Uterus (tissue), 2 donors: ENCODE results near the gene CHAF1B.

Source experiments
- POLR2A ChIP-seq, 2 donors: fragments of 450-650 bp; IDR thresholded peaks; one replicate each; pipeline ENCODE4 v1.6.1; 2016; ENCODE audit warnings: antibody characterized with exemption in 2 of 2, mild to moderate bottlenecking in 1 of 2, moderate library complexity in 1 of 2
- TF ChIP-seq, protein P1 (sequence below), 4 experiments: fragments of 200-600 bp in 2 of 4; fragments of 450-650 bp in 2 of 4; sonication (generic) in 2 of 4; IDR thresholded peaks; one replicate each; pipeline ENCODE4 v1.5.1; 2016 to 2019; ENCODE audit warnings: antibody characterized with exemption in 4 of 4, mild to moderate bottlenecking in 2 of 4, moderate library complexity in 1 of 4

- TF ChIP-seq, protein P1, sequence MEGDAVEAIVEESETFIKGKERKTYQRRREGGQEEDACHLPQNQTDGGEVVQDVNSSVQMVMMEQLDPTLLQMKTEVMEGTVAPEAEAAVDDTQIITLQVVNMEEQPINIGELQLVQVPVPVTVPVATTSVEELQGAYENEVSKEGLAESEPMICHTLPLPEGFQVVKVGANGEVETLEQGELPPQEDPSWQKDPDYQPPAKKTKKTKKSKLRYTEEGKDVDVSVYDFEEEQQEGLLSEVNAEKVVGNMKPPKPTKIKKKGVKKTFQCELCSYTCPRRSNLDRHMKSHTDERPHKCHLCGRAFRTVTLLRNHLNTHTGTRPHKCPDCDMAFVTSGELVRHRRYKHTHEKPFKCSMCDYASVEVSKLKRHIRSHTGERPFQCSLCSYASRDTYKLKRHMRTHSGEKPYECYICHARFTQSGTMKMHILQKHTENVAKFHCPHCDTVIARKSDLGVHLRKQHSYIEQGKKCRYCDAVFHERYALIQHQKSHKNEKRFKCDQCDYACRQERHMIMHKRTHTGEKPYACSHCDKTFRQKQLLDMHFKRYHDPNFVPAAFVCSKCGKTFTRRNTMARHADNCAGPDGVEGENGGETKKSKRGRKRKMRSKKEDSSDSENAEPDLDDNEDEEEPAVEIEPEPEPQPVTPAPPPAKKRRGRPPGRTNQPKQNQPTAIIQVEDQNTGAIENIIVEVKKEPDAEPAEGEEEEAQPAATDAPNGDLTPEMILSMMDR (IDR thresholded peaks at IDR 0.05): no peak
- no peak for TF ChIP-seq POLR2A (IDR thresholded peaks at IDR 0.05)
Measured at GRCh38 chr21:36437745-36438128, 52.5 kb downstream of the CHAF1B start.
